Measurements from ENCODE around the gene SPRR2A. TPM values are rescaled to one million over a fixed set of nuclear protein-coding genes. Genes with fewer than 3 reads are reported as not detected.
"Not testable (repeated sequence)": the region's sequence is repeated elsewhere in the genome, so short reads cannot be mapped to it uniquely, and the experiment has no call there.

Gene SPRR2A
- total and polyA plus RNA-seq, 2 experiments from 2014 or later, result not detected

DNA sequence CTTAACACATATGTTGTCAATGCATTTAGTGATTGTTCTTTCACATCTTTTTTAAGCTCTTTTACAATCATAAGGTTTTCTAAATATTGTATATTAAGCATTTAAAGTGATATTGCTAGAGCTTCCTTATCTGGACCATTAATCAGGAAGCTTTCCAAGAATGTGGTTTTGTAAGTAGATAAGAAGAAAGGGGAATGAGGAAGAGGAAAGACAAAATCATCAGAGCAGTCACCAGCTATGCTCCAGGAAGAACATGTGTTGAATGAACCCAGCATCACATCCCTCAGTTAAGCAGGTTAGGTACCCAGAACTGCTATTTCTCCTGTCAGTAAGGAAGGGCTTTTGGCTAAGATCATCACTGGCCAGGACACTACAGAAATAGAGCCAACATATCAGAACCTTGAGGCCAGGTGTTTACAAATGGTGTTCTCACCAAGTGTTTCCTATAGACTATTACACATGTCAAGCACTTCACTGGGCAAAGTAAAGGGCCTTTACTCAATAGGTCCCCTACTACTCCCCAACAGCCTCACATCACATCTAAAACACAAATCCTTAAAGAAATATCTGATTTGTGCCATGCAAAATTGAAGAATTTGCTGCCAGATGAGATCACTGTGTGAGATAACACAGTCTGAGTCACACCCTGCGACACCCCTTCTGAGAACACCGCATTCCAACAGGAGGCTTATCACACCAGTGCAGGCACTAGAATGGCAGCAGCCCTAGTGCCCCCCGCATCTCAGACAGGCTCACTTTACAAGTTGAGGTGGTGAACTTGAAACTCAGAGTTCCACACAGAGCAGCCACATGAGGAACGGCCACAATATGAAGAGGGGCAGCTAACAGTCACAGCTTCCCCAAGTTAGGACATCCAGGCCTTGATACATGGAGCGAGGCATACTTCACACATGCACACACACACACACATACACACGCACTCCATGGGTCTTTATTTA lies 1.8 kb upstream of the SPRR2A start:
- Histone ChIP-seq H3K27me3 (no peaks in the 10 kb centered on the region), H3K4me1 (ENCODE audit: low read depth) (no peaks in the 10 kb centered on the region), H3K36me3 (no peaks in the 10 kb centered on the region), H3K4me3 (no peak overlapping the region), H3K27ac (no peak overlapping the region), H3K9me3 (ENCODE audit: low read depth) (no peaks in the 10 kb centered on the region)
- DNase-seq (ENCODE audit: low read depth in 1 of 2, low spot score in 1 of 2), result peak in 1 of 2 donors; percentile 2
- TF ChIP-seq, protein P1, sequence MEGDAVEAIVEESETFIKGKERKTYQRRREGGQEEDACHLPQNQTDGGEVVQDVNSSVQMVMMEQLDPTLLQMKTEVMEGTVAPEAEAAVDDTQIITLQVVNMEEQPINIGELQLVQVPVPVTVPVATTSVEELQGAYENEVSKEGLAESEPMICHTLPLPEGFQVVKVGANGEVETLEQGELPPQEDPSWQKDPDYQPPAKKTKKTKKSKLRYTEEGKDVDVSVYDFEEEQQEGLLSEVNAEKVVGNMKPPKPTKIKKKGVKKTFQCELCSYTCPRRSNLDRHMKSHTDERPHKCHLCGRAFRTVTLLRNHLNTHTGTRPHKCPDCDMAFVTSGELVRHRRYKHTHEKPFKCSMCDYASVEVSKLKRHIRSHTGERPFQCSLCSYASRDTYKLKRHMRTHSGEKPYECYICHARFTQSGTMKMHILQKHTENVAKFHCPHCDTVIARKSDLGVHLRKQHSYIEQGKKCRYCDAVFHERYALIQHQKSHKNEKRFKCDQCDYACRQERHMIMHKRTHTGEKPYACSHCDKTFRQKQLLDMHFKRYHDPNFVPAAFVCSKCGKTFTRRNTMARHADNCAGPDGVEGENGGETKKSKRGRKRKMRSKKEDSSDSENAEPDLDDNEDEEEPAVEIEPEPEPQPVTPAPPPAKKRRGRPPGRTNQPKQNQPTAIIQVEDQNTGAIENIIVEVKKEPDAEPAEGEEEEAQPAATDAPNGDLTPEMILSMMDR (IDR thresholded peaks at IDR 0.05; ENCODE audit: low read depth, low read length), result no peak

DNA sequence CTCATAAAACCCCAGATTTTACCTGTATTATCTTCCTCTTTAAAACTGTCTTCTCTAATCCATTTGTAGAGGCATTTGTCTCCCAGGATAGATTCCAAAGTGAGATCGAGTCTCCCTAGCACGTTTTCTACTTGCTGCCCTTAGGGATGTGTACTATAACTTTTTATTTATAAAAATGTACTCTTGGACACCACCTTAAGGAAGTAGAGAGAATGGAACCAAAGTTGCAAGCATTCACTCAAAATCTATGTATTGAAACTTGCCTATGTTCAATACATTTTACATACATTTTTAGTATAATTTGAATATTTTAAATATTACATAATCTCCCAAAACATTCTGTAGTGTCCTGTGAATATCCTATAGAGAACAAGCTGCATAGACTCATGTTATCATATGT lies 842 bp upstream of the SPRR2A start:
- H3K27me3 ChIP-seq, result no peaks in the 10 kb centered on the region
- H3K9me3 ChIP-seq (ENCODE audit: low read depth), result no peaks in the 10 kb centered on the region
- DNase-seq (ENCODE audit: low read depth in 1 of 2, low spot score in 1 of 2), result no peak
- H3K4me3 ChIP-seq, result no peak overlapping the region
- H3K36me3 ChIP-seq, result no peaks in the 10 kb centered on the region
- H3K27ac ChIP-seq, result no peak overlapping the region
- H3K4me1 ChIP-seq (ENCODE audit: low read depth), result no peaks in the 10 kb centered on the region
- TF ChIP-seq, protein P1 (IDR thresholded peaks at IDR 0.05; ENCODE audit: low read depth, low read length), result no peak

DNA sequence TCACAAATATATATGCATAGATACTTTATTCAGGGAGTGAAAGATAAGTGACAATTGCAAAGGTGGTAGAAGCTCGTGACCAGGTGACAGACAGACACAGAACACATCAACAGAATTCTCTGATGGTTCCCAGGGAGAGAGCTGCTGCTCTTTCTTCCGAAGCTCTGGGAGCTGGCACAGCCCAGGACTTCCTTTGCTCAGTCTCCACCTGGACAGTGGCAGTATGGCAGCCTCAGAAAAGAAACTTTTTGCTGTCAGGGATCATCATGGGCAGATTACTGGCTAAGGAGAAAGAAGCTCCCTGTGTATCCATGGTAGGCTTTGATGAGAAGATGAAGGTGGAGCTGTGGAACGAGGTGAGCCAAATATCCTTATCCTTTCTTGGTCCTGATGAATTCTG lies 1.2 kb downstream of the SPRR2A start:
- DNase-seq (ENCODE audit: low read depth in 1 of 2, low spot score in 1 of 2); H3K36me3 ChIP-seq; H3K27ac ChIP-seq; H3K4me3 ChIP-seq; H3K27me3 ChIP-seq; H3K9me3 ChIP-seq (ENCODE audit: low read depth); H3K4me1 ChIP-seq (ENCODE audit: low read depth): not testable (repeated sequence)

DNA sequence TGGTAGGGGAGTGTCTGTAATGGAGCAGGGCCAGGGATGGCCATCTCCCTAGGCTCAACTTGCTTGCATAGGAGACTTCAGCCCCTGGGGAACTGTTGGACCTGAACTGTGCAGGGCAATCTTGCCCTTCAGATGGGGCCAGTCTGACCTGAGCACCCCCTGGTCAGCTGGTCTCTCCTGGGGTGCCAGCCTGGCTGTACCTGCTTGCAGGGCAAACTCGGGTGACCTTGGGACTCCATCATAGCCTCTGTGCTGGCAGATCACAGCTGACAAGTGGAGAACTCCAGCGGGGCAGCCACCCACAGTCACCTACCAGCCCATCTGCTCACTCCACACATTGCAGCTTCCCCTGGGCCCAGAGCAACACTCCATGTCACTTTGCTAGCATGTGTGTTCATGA lies 8.1 kb downstream of the SPRR2A start:
- H3K36me3 ChIP-seq, result no peaks in the 10 kb centered on the region
- no peaks in the 10 kb centered on the region for H3K4me1 ChIP-seq (ENCODE audit: low read depth)
- no peaks in the 10 kb centered on the region for H3K9me3 ChIP-seq (ENCODE audit: low read depth)
- H3K27me3 ChIP-seq, result no peaks in the 10 kb centered on the region
- DNase-seq (ENCODE audit: low read depth in 1 of 2, low spot score in 1 of 2), result no peak
- H3K4me3 ChIP-seq, result no peak overlapping the region
- TF ChIP-seq, protein P1 (IDR thresholded peaks at IDR 0.05; ENCODE audit: low read depth, low read length), result no peak
- no peak overlapping the region for H3K27ac ChIP-seq

DNA sequence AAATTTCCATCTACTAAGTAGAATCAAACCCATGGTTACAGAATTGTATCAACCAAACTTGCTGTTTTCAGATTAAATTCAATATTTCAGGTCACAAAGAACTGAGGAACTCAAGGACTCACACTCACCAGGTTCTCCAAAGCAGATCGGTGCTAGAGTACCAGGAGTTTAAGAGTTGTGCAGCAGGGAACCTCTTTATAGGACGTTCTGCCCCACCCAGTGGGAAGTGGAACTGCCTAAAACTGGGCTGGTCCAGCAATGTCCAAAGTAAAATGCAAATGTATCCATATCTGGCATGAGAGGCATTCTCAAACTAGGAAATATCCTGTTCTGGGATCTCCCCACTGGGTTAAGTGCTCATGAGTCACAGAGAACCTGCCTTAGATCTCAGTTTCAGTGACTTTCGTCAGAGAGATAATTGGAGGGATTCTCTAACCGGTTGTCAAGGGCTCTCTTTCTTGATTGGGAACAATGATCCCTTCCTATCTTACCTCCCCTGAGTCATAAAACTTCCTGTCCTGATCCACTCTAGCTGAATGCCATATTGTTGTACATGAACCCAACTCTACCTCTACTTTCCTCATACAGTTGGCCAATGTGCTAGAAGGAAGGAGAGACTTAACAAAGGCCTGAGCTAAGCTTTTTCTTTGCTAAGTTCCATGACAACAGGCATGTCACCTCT lies 16.2 kb downstream of the SPRR2A start, which contains the start of gene SPRR2D:
Gene SPRR2D (minus strand): TSS at position 171 of the 682 bp plus-strand sequence. CDS start 774 bp downstream, outside the sequence.
- no peak for DNase-seq (ENCODE audit: low read depth in 1 of 2, low spot score in 1 of 2)
- Histone ChIP-seq H3K27me3 (no peaks in the 10 kb centered on the region), H3K9me3 (ENCODE audit: low read depth) (no peaks in the 10 kb centered on the region), H3K27ac (no peak within 1 kb of the TSS), H3K4me1 (ENCODE audit: low read depth) (no peaks in the 10 kb centered on the region), H3K4me3 (no peak within 1 kb of the TSS), H3K36me3 (no peaks in the 10 kb centered on the region)
- TF ChIP-seq, protein P1 (IDR thresholded peaks at IDR 0.05; ENCODE audit: low read depth, low read length), result no peak

DNA sequence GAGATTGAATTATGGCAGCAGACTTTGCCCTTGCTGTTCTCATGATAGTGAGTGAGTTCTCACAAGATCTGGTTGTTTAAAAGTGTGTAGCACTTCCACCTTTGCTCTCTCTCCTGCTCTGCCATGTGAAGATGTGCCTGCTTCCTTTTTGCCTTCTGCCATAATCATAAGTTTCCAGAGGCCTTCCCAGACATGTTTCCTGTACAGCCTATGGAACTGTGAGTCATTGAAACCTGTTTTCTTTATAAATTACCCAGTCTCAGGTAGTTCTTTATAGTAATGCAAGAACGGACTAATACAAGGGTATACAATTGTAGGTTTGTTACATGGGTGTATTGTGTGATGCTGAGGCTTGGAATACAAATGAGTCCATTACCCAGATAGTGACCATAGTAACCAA lies 22.1 kb downstream of the SPRR2A start:
- TF ChIP-seq, protein P1 (IDR thresholded peaks at IDR 0.05; ENCODE audit: low read depth, low read length), result no peak

More for the DNA sequence above, 22.1 kb downstream of the SPRR2A start:
- H3K27me3 ChIP-seq, result no peaks in the 10 kb centered on the region
- no peaks in the 10 kb centered on the region for H3K9me3 ChIP-seq (ENCODE audit: low read depth)
- no peaks in the 10 kb centered on the region for H3K4me1 ChIP-seq (ENCODE audit: low read depth)
- H3K27ac ChIP-seq, result no peak overlapping the region
- no peak for DNase-seq (ENCODE audit: low read depth in 1 of 2, low spot score in 1 of 2)
- no peaks in the 10 kb centered on the region for H3K36me3 ChIP-seq
- no peak overlapping the region for H3K4me3 ChIP-seq
